NCI-H82 treated with DMSO at 0.1 percent for 48 hours (cell line): ENCODE data around the gene WNK2.

Source experiments
- DNase-seq: peaks from one replicate; lab custom pipeline; 2025; ENCODE audit not compliant: unreplicated experiment; lab: John Stamatoyannopoulos, UW

Gene WNK2

GRCh38 chr9:93212409-93212808, 28.5 kb downstream of the WNK2 start:
- DNase-seq, result no peak

GRCh38 chr9:93216073-93216365, 32.1 kb downstream of the WNK2 start:
- no peak for DNase-seq

GRCh38 chr9:93217706-93218105, 33.8 kb downstream of the WNK2 start:
- DNase-seq, result no peak

- no peak for DNase-seq
Measured at GRCh38 chr9:93218161-93218560, 34.2 kb downstream of the WNK2 start.

GRCh38 chr9:93218671-93219420, 34.9 kb downstream of the WNK2 start:
- no peak for DNase-seq

GRCh38 chr9:93219692-93220091, 35.8 kb downstream of the WNK2 start:
- DNase-seq, result no peak

GRCh38 chr9:93220627-93221026, 36.7 kb downstream of the WNK2 start:
- DNase-seq, result no peak

- no peak for DNase-seq
Measured at GRCh38 chr9:93221044-93221443, 37.1 kb downstream of the WNK2 start.

- no peak for DNase-seq
Measured at GRCh38 chr9:93222890-93223259, 38.9 kb downstream of the WNK2 start.

GRCh38 chr9:93223260-93224180, 39.6 kb downstream of the WNK2 start:
- no peak for DNase-seq

GRCh38 chr9:93224591-93224990, 40.7 kb downstream of the WNK2 start:
- DNase-seq, result no peak

GRCh38 chr9:93225417-93225816, 41.5 kb downstream of the WNK2 start:
- DNase-seq, result no peak

GRCh38 chr9:93225892-93226291, 42.0 kb downstream of the WNK2 start:
- no peak for DNase-seq

GRCh38 chr9:93226819-93227218, 42.9 kb downstream of the WNK2 start:
- DNase-seq, result no peak

- DNase-seq, result no peak
Measured at GRCh38 chr9:93228030-93228429, 44.1 kb downstream of the WNK2 start.

GRCh38 chr9:93228453-93228852, 44.5 kb downstream of the WNK2 start:
- DNase-seq, result no peak

- no peak for DNase-seq
Measured at GRCh38 chr9:93229636-93230035, 45.7 kb downstream of the WNK2 start.

GRCh38 chr9:93230185-93230584, 46.2 kb downstream of the WNK2 start:
- no peak for DNase-seq

GRCh38 chr9:93230601-93231000, 46.7 kb downstream of the WNK2 start:
- DNase-seq, result no peak

GRCh38 chr9:93231121-93231694, 47.3 kb downstream of the WNK2 start:
- no peak for DNase-seq

- no peak for DNase-seq
Measured at GRCh38 chr9:93231716-93232115, 47.8 kb downstream of the WNK2 start.

- DNase-seq, result no peak
Measured at GRCh38 chr9:93232388-93232960, 48.5 kb downstream of the WNK2 start.
